NCI-H2081 (cell line): Measurements from ENCODE around the gene SLC39A13.

Experiments used
- DNase-seq, 2 experiments: peaks; one replicate each; lab custom pipeline; 2025; lab: John Stamatoyannopoulos, UW

Gene SLC39A13

GRCh38 chr11:47453365-47453764 lies 45.0 kb downstream of the SLC39A13 start:
- no peak for DNase-seq

GRCh38 chr11:47454258-47454671 lies 45.9 kb downstream of the SLC39A13 start:
- DNase-seq = peak; percentile 81 to 88

- no peak for DNase-seq
Measured at GRCh38 chr11:47460571-47461235, 52.3 kb downstream of the SLC39A13 start.

GRCh38 chr11:47461876-47462275 lies 53.5 kb downstream of the SLC39A13 start:
- no peak for DNase-seq

- peak; percentile 55 to 58 for DNase-seq
Measured at GRCh38 chr11:47464483-47464882, 56.1 kb downstream of the SLC39A13 start.
